Upper lobe of left lung (tissue), 6 donors: Measurements from ENCODE around the gene COMMD3. TPM values are rescaled to one million over a fixed set of nuclear protein-coding genes. Genes with fewer than 3 reads are reported as not detected.
A peak's percentile ranks its signal among the peaks of the same experiment; 100 is the strongest.

ENCODE experiments used
- ATAC-seq, 2 donors: fragments of 200-7000 bp; cut with Tn5 transposase; one replicate each; pipeline ENCODE4 v1.9.1; 2022; ENCODE audit warnings: mild to moderate bottlenecking in 2 of 2, moderate library complexity in 2 of 2; ENCODE audit not compliant: low FRiP score in 2 of 2
- DNase-seq, 2 donors: peaks; one replicate each; pipeline ENCODE4 v3.0.0-alpha.2; 2019 to 2020
- H3K27ac ChIP-seq, 4 donors: fragments of 200-600 bp; sonication (generic); one replicate each; pipeline ENCODE4 v1.5.1; 2016 to 2019
- H3K27me3 ChIP-seq, 4 donors: fragments of 200-600 bp; sonication (generic); one replicate each; pipeline ENCODE4 v1.5.1; 2017 to 2019
- H3K36me3 ChIP-seq, 4 donors: fragments of 200-600 bp; sonication (generic); one replicate each; pipeline ENCODE4 v1.5.1; 2016 to 2019
- H3K4me1 ChIP-seq, 4 donors: fragments of 200-600 bp; sonication (generic); one replicate each; pipeline ENCODE4 v1.5.1; 2018 to 2019
- H3K4me3 ChIP-seq, 4 donors: fragments of 200-600 bp; sonication (generic); one replicate each; pipeline ENCODE4 v1.5.1; 2017 to 2019; ENCODE audit warnings: mild to moderate bottlenecking in 2 of 4, moderate library complexity in 1 of 4
- H3K9me3 ChIP-seq, 4 donors: fragments of 200-600 bp; sonication (generic); one replicate each; pipeline ENCODE4 v1.5.1; 2018 to 2019
- EP300 ChIP-seq, 4 donors: sonication (generic); formaldehyde crosslinking; IDR thresholded peaks; one replicate each; pipeline ENCODE4 v1.5.1; 2017; ENCODE audit warnings: antibody characterized with exemption in 4 of 4, control low read depth in 2 of 4
- POLR2A ChIP-seq, 4 donors: fragments of 450-650 bp; IDR thresholded peaks; one replicate each; pipeline ENCODE4 v1.5.1; 2016 to 2017; ENCODE audit warnings: antibody characterized with exemption in 4 of 4, mild to moderate bottlenecking in 2 of 4
- POLR2AphosphoS5 ChIP-seq, 2 donors: sonication (generic); formaldehyde crosslinking; IDR thresholded peaks; one replicate each; pipeline ENCODE4 v1.5.1; 2017; ENCODE audit warnings: antibody characterized with exemption in 2 of 2
- WGBS, 2 donors: methylation state at CpG; one replicate each; pipeline ENCODE4 v1.1.5; 2017 to 2018; 5-methylcytosine and 5-hydroxymethylcytosine counted together
- total RNA-seq, 6 donors: library from RNA; depleted of rRNA in 4 of 6; stranded (reverse); fragments of >200 nt in 4 of 6; gene quantifications; one replicate each; pipeline versions ENCODE4 v1.1.0 to v1.2.1, GENCODE V29; 2016 to 2021
- TF ChIP-seq, protein P1 (sequence below), 6 experiments: fragments of 450-650 bp in 4 of 6; fragments of 200-600 bp in 2 of 6; sonication (generic) in 2 of 6; IDR thresholded peaks; one replicate each; pipeline ENCODE4 v1.5.1; 2016 to 2019; ENCODE audit warnings: antibody characterized with exemption in 6 of 6
- donor health status: DM: no; HTN: no; CAD: no; lungs with moderate emphysema.
- donor health status: DM: no; HTN: yes; CAD: no; lungs with severe emphysema.

COMMD3 gene
- total RNA-seq, 6 donors from 2014 or later: 11.0 to 312 (median 39.6) TPM

DNA sequence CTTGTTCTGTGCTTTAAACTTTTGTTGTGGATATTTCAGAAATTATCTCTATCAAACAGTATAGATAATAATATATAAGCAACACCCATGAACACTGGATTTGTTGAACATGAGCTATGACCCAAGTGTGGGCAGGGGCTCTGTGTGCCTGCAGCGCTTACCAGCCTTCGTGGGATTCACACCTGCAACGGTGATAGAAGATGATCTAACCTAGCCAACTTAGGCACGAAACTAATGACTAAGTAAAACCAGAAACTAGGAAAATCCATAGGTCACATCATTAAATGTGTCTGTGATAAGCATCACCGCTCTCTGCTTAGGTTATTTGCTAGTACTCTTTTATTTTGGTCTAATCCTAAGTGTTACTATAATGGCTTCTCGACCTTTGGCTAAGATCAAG, 47.1 kb downstream of the COMMD3 start:
- DNase-seq (no peak), ATAC-seq (no peak)
- no peaks in the 10 kb centered on the region for H3K4me1 ChIP-seq
- no peak for TF ChIP-seq POLR2A (IDR thresholded peaks at IDR 0.05)
- TF ChIP-seq, protein P1, sequence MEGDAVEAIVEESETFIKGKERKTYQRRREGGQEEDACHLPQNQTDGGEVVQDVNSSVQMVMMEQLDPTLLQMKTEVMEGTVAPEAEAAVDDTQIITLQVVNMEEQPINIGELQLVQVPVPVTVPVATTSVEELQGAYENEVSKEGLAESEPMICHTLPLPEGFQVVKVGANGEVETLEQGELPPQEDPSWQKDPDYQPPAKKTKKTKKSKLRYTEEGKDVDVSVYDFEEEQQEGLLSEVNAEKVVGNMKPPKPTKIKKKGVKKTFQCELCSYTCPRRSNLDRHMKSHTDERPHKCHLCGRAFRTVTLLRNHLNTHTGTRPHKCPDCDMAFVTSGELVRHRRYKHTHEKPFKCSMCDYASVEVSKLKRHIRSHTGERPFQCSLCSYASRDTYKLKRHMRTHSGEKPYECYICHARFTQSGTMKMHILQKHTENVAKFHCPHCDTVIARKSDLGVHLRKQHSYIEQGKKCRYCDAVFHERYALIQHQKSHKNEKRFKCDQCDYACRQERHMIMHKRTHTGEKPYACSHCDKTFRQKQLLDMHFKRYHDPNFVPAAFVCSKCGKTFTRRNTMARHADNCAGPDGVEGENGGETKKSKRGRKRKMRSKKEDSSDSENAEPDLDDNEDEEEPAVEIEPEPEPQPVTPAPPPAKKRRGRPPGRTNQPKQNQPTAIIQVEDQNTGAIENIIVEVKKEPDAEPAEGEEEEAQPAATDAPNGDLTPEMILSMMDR (IDR thresholded peaks at IDR 0.05): no peak
- H3K4me3 ChIP-seq: no peak overlapping the region
- H3K27ac ChIP-seq: no peak overlapping the region
- no peaks in the 10 kb centered on the region for H3K9me3 ChIP-seq
- 90 to 96% methylated on average over 6 of the region's 6 CpGs for WGBS, 2 donors
- H3K36me3 ChIP-seq: no peaks in the 10 kb centered on the region
- no peaks in the 10 kb centered on the region for H3K27me3 ChIP-seq

DNA sequence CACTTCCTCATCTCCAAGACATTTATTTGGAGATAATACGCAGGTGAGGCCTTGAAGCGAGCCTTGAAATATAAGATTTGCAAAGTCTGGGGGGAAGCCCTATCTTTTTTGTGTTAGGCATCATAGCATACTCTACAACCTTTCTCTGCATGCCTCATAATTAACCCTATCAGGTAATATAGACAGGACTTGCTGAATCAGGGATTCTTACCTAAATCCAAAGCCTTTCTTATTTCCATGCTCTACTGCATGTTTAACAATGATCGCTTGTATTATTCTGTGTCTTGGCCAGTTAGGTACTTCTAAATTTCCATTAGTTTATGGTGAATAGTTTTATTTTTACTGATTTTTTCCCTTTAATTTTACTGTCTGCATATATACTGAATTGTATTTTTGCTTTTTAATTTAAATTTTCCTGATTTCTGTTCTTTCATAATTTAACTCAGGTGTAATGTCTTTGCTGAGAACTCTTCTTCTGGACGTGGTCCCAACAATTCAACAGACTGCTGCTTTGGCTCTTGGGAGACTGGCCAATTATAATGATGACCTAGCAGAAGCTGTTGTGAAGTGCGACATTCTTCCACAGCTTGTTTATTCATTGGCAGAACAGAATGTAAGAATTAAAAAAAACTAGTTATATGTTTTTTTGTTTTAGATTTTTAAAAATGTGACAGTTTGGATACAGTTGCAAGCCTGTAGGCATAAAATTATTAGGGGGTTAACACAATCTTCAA, 48.4 kb downstream of the COMMD3 start:
- no peaks in the 10 kb centered on the region for H3K27me3 ChIP-seq
- WGBS, 2 donors: 87 to 90% methylated on average over 5 of the region's 5 CpGs
- H3K4me1 ChIP-seq: no peaks in the 10 kb centered on the region
- TF ChIP-seq, protein P1 (IDR thresholded peaks at IDR 0.05): no peak
- TF ChIP-seq POLR2A (IDR thresholded peaks at IDR 0.05) (no peak), EP300 (IDR thresholded peaks at IDR 0.05) (no peak)
- H3K4me3 ChIP-seq: no peak overlapping the region
- ATAC-seq (no peak), DNase-seq (no peak)
- H3K27ac ChIP-seq: no peak overlapping the region
- no peaks in the 10 kb centered on the region for H3K9me3 ChIP-seq
- no peaks in the 10 kb centered on the region for H3K36me3 ChIP-seq

DNA sequence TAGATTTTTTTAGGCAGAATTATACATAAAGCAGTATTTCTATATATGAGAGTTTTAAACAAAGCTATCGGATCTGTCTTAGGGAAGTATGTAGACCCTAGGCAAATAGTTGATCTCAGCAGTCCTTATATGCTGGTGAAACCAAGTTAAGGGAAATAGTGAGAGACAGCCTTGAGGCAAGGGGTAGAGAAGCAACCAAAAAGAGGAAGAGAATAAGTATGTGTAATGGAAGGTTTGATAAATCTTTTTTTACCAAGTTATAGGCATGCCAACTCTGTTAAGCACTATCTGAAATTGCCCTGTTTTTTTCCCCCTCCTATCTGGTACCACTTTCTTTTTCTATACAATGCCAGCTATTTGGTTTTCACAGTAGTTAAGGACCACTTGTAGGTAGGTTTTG, 49.0 kb downstream of the COMMD3 start:
- no peak for DNase-seq
- Histone ChIP-seq H3K4me1 (no peaks in the 10 kb centered on the region), H3K9me3 (no peaks in the 10 kb centered on the region), H3K36me3 (no peaks in the 10 kb centered on the region), H3K4me3 (no peak overlapping the region), H3K27ac (no peak overlapping the region), H3K27me3 (no peaks in the 10 kb centered on the region)
- TF ChIP-seq POLR2AphosphoS5 (IDR thresholded peaks at IDR 0.05): no peak
- TF ChIP-seq, protein P1 (IDR thresholded peaks at IDR 0.05): no peak
- no peak for TF ChIP-seq EP300 (IDR thresholded peaks at IDR 0.05)
- no peak for TF ChIP-seq POLR2A (IDR thresholded peaks at IDR 0.05)
- WGBS, 2 donors: 67 to 79% methylated on average over 1 of the region's 1 CpG
- peak in 1 of 2 donors; percentile 74 for ATAC-seq

DNA sequence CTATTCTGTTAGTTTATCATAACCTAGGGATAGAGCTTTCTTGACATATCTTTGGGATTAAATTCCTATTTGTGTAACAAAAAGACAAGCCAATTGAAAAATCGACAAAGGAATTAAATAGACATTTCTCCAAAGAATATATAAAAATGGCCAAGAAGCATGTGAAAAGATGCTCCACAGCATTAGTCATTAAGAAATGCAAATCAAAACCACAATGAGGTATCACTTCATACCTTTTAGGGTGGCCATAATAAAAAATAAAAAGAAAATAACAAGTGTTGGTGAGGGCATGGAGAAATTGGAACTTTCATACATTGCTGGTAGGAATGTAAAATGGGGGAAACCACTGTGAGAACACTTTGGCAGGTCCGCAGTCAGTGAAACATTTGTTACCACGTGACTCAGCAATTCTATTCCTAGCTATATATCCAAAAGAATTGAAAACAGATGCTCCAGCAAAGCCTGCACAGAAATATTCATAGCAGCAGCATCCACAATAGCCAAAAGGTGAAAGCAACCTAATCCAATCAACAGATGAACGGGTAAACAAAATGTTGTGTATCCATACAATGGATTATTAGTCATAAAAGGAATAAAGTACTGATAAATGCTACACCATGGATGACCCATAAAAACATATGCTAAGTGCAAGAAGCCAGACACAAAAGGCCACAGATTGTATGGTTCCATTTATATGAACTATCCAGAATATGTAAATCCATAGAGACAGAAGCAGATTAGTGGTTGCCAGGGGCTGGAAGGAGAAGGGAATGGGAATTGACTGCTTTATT, 49.7 kb downstream of the COMMD3 start:
- DNase-seq: no peak

DNA sequence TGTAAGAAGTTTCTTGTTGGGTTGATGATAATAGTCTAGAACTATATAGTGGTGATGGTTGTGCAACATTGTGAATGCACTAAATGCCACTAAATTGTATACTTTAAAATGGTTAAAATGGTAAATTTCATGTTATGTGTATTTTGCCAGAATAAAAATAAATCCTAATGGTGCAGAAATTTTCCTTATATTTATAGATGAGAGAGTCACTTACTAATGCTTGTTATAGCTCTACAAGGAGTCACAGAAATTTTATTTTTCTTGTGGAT, 50.2 kb downstream of the COMMD3 start:
- DNase-seq: no peak
- Histone ChIP-seq H3K4me3 (no peak overlapping the region), H3K27me3 (no peaks in the 10 kb centered on the region), H3K9me3 (no peaks in the 10 kb centered on the region), H3K4me1 (no peaks in the 10 kb centered on the region), H3K36me3 (no peaks in the 10 kb centered on the region), H3K27ac (no peak overlapping the region)
- ATAC-seq: no peak
- TF ChIP-seq POLR2A (IDR thresholded peaks at IDR 0.05) (no peak), POLR2AphosphoS5 (IDR thresholded peaks at IDR 0.05) (no peak), EP300 (IDR thresholded peaks at IDR 0.05) (no peak)
- TF ChIP-seq, protein P1 (IDR thresholded peaks at IDR 0.05): no peak

More for the DNA sequence above, 49.7 kb downstream of the COMMD3 start:
- Histone ChIP-seq H3K4me3 (no peak overlapping the region), H3K4me1 (no peaks in the 10 kb centered on the region), H3K9me3 (no peaks in the 10 kb centered on the region), H3K27ac (no peak overlapping the region), H3K27me3 (no peaks in the 10 kb centered on the region), H3K36me3 (no peaks in the 10 kb centered on the region)
- TF ChIP-seq POLR2A (IDR thresholded peaks at IDR 0.05): no peak
- no peak for TF ChIP-seq POLR2AphosphoS5 (IDR thresholded peaks at IDR 0.05)
- ATAC-seq: no peak
- 84 to 89% methylated on average over 4 of the region's 4 CpGs for WGBS, 2 donors
